AG08396 (cell line): Measurements from ENCODE around the gene GALE.
"Not testable (repeated sequence)": the region's sequence is repeated elsewhere in the genome, so short reads cannot be mapped to it uniquely, and the experiment has no call there.

Experiments
- DNase-seq: peaks from one replicate; pipeline ENCODE4 v3.0.0; 2012; ENCODE audit warnings: low spot score, mixed read lengths

Gene GALE

GRCh38 chr1:23809751-23810171, 9.2 kb upstream of the GALE start:
- DNase-seq = peak; percentile 76

GRCh38 chr1:23807453-23807852, 6.9 kb upstream of the GALE start:
- DNase-seq = no peak

GRCh38 chr1:23806280-23806679, 5.7 kb upstream of the GALE start:
- no peak for DNase-seq

- DNase-seq = no peak
These were observed 4.5 kb upstream of the GALE start for GRCh38 chr1:23805025-23805424.

- DNase-seq = no peak
These were observed 3.8 kb upstream of the GALE start for GRCh38 chr1:23804183-23804835.

- DNase-seq = no peak
These were observed 3.1 kb upstream of the GALE start for GRCh38 chr1:23803674-23804073.

- DNase-seq = not testable (repeated sequence)
These were observed 2.3 kb upstream of the GALE start for GRCh38 chr1:23802809-23803342.

- DNase-seq = no peak
These were observed 1.3 kb upstream of the GALE start for GRCh38 chr1:23801876-23802275.

- DNase-seq = no peak
These were observed 789 bp upstream of the GALE start for GRCh38 chr1:23801338-23801748.

GRCh38 chr1:23799570-23800399, 769 bp downstream of the GALE start:
- DNase-seq = peak; percentile 65

GRCh38 chr1:23799255-23799569, 1.3 kb downstream of the GALE start:
- no peak for DNase-seq

GRCh38 chr1:23798662-23799142, 1.9 kb downstream of the GALE start:
- DNase-seq = no peak

- no peak for DNase-seq
These were observed 2.8 kb downstream of the GALE start for GRCh38 chr1:23797478-23798448.

- no peak for DNase-seq
These were observed 3.9 kb downstream of the GALE start for GRCh38 chr1:23796466-23797271.

GRCh38 chr1:23795676-23796465, 4.7 kb downstream of the GALE start:
- DNase-seq = no peak

GRCh38 chr1:23794732-23795182, 5.8 kb downstream of the GALE start:
- DNase-seq = not testable (repeated sequence)

- no peak for DNase-seq
These were observed 6.5 kb downstream of the GALE start for GRCh38 chr1:23793861-23794731.

GRCh38 chr1:23793018-23793781, 7.4 kb downstream of the GALE start:
- DNase-seq = peak; percentile 59
